HUES6 (cell line): ENCODE results near the gene GOLGA6A.
"Not testable (repeated sequence)": the region's sequence is repeated elsewhere in the genome, so short reads cannot be mapped to it uniquely, and the experiment has no call there.

ENCODE experiments used
- H3K27ac ChIP-seq: 2 replicates; pipeline ENCODE4 v1.7.0; 2013; ENCODE audit warnings: low read depth, mild to moderate bottlenecking, low read length, inconsistent platforms
- H3K27me3 ChIP-seq: 2 replicates; pipeline ENCODE4 v1.6.1; 2013; ENCODE audit warnings: low read length; ENCODE audit not compliant: control insufficient read depth, insufficient read depth
- H3K36me3 ChIP-seq: 2 replicates; pipeline ENCODE4 v1.6.1; 2013; ENCODE audit warnings: low read length; ENCODE audit not compliant: control insufficient read depth, insufficient read depth
- H3K4me1 ChIP-seq: 2 replicates; pipeline ENCODE4 v1.6.1; 2013; ENCODE audit warnings: low read length; ENCODE audit not compliant: control insufficient read depth, insufficient read depth
- H3K4me3 ChIP-seq: 2 replicates; pipeline ENCODE4 v1.5.1; 2013; ENCODE audit warnings: low read depth, low read length
- H3K9ac ChIP-seq: one replicate; pipeline ENCODE4 v1.6.1; 2013; ENCODE audit warnings: mild to moderate bottlenecking, low read length
- H3K9me3 ChIP-seq: 2 replicates; pipeline ENCODE4 v1.6.1; 2013; ENCODE audit warnings: low read depth, low read length; ENCODE audit not compliant: control insufficient read depth, insufficient read depth

The GOLGA6A gene

GRCh38 chr15:74096753-74097474 is 14.6 kb upstream of the GOLGA6A start:
- H3K9me3 ChIP-seq, H3K4me3 ChIP-seq: not testable (repeated sequence)

GRCh38 chr15:74095610-74096009 is 13.3 kb upstream of the GOLGA6A start:
- H3K9ac ChIP-seq, H3K27ac ChIP-seq, H3K27me3 ChIP-seq, H3K4me1 ChIP-seq, H3K9me3 ChIP-seq, H3K4me3 ChIP-seq, H3K36me3 ChIP-seq: not testable (repeated sequence)

More at GRCh38 chr15:74096753-74097474, 14.6 kb upstream of the GOLGA6A start:
- H3K27ac ChIP-seq, H3K36me3 ChIP-seq, H3K4me1 ChIP-seq, H3K27me3 ChIP-seq, H3K9ac ChIP-seq: not testable (repeated sequence)

GRCh38 chr15:74094567-74094966 is 12.2 kb upstream of the GOLGA6A start:
- H3K27ac ChIP-seq, H3K27me3 ChIP-seq, H3K4me1 ChIP-seq, H3K36me3 ChIP-seq, H3K4me3 ChIP-seq, H3K9me3 ChIP-seq, H3K9ac ChIP-seq: not testable (repeated sequence)

- not testable (repeated sequence) for H3K36me3 ChIP-seq, H3K9me3 ChIP-seq, H3K27me3 ChIP-seq, H3K27ac ChIP-seq, H3K4me3 ChIP-seq, H3K9ac ChIP-seq, H3K4me1 ChIP-seq
Observed at GRCh38 chr15:74075781-74076180, 6.6 kb downstream of the GOLGA6A start.

GRCh38 chr15:74072614-74073337 is 9.6 kb downstream of the GOLGA6A start:
- H3K27me3 ChIP-seq, H3K36me3 ChIP-seq, H3K9ac ChIP-seq, H3K4me3 ChIP-seq, H3K4me1 ChIP-seq, H3K27ac ChIP-seq, H3K9me3 ChIP-seq: not testable (repeated sequence)

GRCh38 chr15:74072132-74072531 is 10.2 kb downstream of the GOLGA6A start:
- H3K4me1 ChIP-seq, H3K36me3 ChIP-seq, H3K27ac ChIP-seq, H3K27me3 ChIP-seq, H3K9ac ChIP-seq, H3K4me3 ChIP-seq, H3K9me3 ChIP-seq: not testable (repeated sequence)

- not testable (repeated sequence) for H3K36me3 ChIP-seq, H3K9ac ChIP-seq
Observed at GRCh38 chr15:74071645-74072044, 10.7 kb downstream of the GOLGA6A start.

GRCh38 chr15:74065684-74066411 is 16.5 kb downstream of the GOLGA6A start:
- H3K9ac ChIP-seq, H3K4me3 ChIP-seq, H3K4me1 ChIP-seq, H3K27ac ChIP-seq, H3K27me3 ChIP-seq, H3K36me3 ChIP-seq, H3K9me3 ChIP-seq: not testable (repeated sequence)

More at GRCh38 chr15:74071645-74072044, 10.7 kb downstream of the GOLGA6A start:
- not testable (repeated sequence) for H3K27me3 ChIP-seq, H3K4me3 ChIP-seq, H3K27ac ChIP-seq, H3K4me1 ChIP-seq, H3K9me3 ChIP-seq

GRCh38 chr15:74064822-74065221 is 17.5 kb downstream of the GOLGA6A start:
- H3K9ac ChIP-seq, H3K9me3 ChIP-seq, H3K4me1 ChIP-seq, H3K4me3 ChIP-seq, H3K36me3 ChIP-seq, H3K27ac ChIP-seq, H3K27me3 ChIP-seq: not testable (repeated sequence)

GRCh38 chr15:74064183-74064582 is 18.2 kb downstream of the GOLGA6A start:
- H3K4me1 ChIP-seq, H3K9me3 ChIP-seq, H3K36me3 ChIP-seq, H3K4me3 ChIP-seq, H3K27ac ChIP-seq, H3K27me3 ChIP-seq, H3K9ac ChIP-seq: not testable (repeated sequence)

- H3K27ac ChIP-seq, H3K4me1 ChIP-seq, H3K9me3 ChIP-seq, H3K36me3 ChIP-seq, H3K27me3 ChIP-seq, H3K9ac ChIP-seq, H3K4me3 ChIP-seq: not testable (repeated sequence)
Observed at GRCh38 chr15:74063425-74064146, 18.8 kb downstream of the GOLGA6A start.
